ENCODE data around the gene MTHFD1. TPM values are rescaled to one million over a fixed set of nuclear protein-coding genes. Genes with fewer than 3 reads are reported as not detected.

Gene MTHFD1
- polyA plus RNA-seq, 2 of the 4 experiments (the other 2 are of a cell fraction): 105 to 159 TPM

- FAIRE-seq (no peak), DNase-seq (ENCODE audit: low read depth in 1 of 2, low spot score in 1 of 2) (peak in 1 of 2 experiments; percentile 23), ATAC-seq (no peak)
- Histone ChIP-seq H3K4me2 (peak overlapping the region; percentile 87), H3K4me1 (peaks cover 48% of the 10 kb centered on the region), H3K4me3 (peak overlapping the region; percentile 76), H3K27ac (peak overlapping the region; percentile 96 to 97), H3K9me3 (no peaks in the 10 kb centered on the region)
- TF ChIP-seq USF2 (IDR thresholded peaks at IDR 0.05) (no peak), FOSL2 (IDR thresholded peaks at IDR 0.05) (no peak), FOSL2 (CRISPR knock-in tag; IDR thresholded peaks at IDR 0.05) (no peak), RFX5 (IDR thresholded peaks at IDR 0.05) (no peak), E2F6 (IDR thresholded peaks at IDR 0.05; ENCODE audit: borderline replicate concordance, low read depth) (no peak), BCL3 (IDR thresholded peaks at IDR 0.05) (no peak), ELK1 (IDR thresholded peaks at IDR 0.05; ENCODE audit: low read depth, low read length) (no peak), FOSB (CRISPR knock-in tag; IDR thresholded peaks at IDR 0.05) (no peak), EHMT2 (IDR thresholded peaks at IDR 0.05; ENCODE audit: low read depth) (no peak)
- WGBS (ENCODE audit: missing lambda C conversion rate): 2% methylated on average over 18 of the region's 29 CpGs
- POLR2A ChIA-PET: interaction anchor here (3.1 kb wide), 1 partner anchor 38 kb away, joined by 42 read pairs; the partner anchor contains the start of gene HSPA2
- CTCF ChIA-PET: interaction anchor here (0.8 to 2.4 kb wide), 5 partner anchors 24 to 133 kb away, joined by 3 to 10 read pairs (median 3); partner anchors contain the start of gene HSPA2
Observed at GRCh38 chr14:64502887-64503433, 114.8 kb downstream of the MTHFD1 start.

GRCh38 chr14:64503434-64504309 is 115.5 kb downstream of the MTHFD1 start, which contains the start of gene ZBTB25:
Gene ZBTB25, minus strand, starts transcription at chr14:64503838. Its CDS starts 13,305 bp downstream, at chr14:64490533.
- Histone ChIP-seq H3K27ac (peak within 1 kb of the TSS; percentile 96 to 97), H3K4me1 (peaks cover 55% of the 10 kb centered on the region), H3K4me2 (peak within 1 kb of the TSS; percentile 87), H3K4me3 (peak within 1 kb of the TSS; percentile 76), H3K9me3 (no peaks in the 10 kb centered on the region)
- FAIRE-seq: no peak
- POLR2A ChIA-PET: interaction anchor here (0.6 to 3.1 kb wide), 11 partner anchors 12 to 401 kb away, joined by 3 to 42 read pairs (median 4); partner anchors contain the start of genes HSPA2 and MTHFD1
- WGBS (ENCODE audit: missing lambda C conversion rate): 2% methylated on average over 24 of the region's 87 CpGs
- peak; percentile 80 to 94 for DNase-seq (ENCODE audit: low read depth in 1 of 2, low spot score in 1 of 2)
- ATAC-seq: peak; percentile 68 to 81
- CTCF ChIA-PET: interaction anchor here (0.8 to 2.4 kb wide), 6 partner anchors 25 to 162 kb away, joined by 3 to 10 read pairs (median 3); partner anchors contain the start of gene HSPA2
- TF ChIP-seq MAFK (IDR thresholded peaks at IDR 0.05; ENCODE audit: partially characterized antibody): no peak
- peak; percentile 13; the same call in 1 of the 2 replicates for TF ChIP-seq TP53 (CRISPR knock-in tag; IDR thresholded peaks at IDR 0.05)
- no peak for TF ChIP-seq HOXB5 (CRISPR knock-in tag; IDR thresholded peaks at IDR 0.05)
- no peak for TF ChIP-seq CBX8 (IDR thresholded peaks at IDR 0.05)
- TF ChIP-seq FOSL2 (IDR thresholded peaks at IDR 0.05): no peak
- peak; percentile 65 for TF ChIP-seq FOSL2 (CRISPR knock-in tag; IDR thresholded peaks at IDR 0.05)
- TF ChIP-seq MAX (IDR thresholded peaks at IDR 0.05): peak; percentile 87
- TF ChIP-seq HMGXB4 (CRISPR knock-in tag; IDR thresholded peaks at IDR 0.05; ENCODE audit: borderline replicate concordance): no peak
- TF ChIP-seq RFX5 (IDR thresholded peaks at IDR 0.05): no peak
- no peak for TF ChIP-seq SREBF2 (IDR thresholded peaks at IDR 0.05)
- TF ChIP-seq FOXS1 (CRISPR knock-in tag; IDR thresholded peaks at IDR 0.05): no peak
- TF ChIP-seq NFE2L2 (conservative IDR thresholded peaks at IDR 0.05; ENCODE audit: low read length): no peak
- no peak for TF ChIP-seq CTCF (IDR thresholded peaks at IDR 0.05)
- TF ChIP-seq CEBPB (IDR thresholded peaks at IDR 0.05): no peak
- no peak for TF ChIP-seq ZFP36 (IDR thresholded peaks at IDR 0.05; ENCODE audit: borderline replicate concordance, partially characterized antibody)
- no peak for TF ChIP-seq ESRRA (IDR thresholded peaks at IDR 0.05; ENCODE audit: borderline replicate concordance, low read length)
- no peak for TF ChIP-seq HEYL (CRISPR knock-in tag; IDR thresholded peaks at IDR 0.05)
- no peak for TF ChIP-seq ATOH8 (CRISPR knock-in tag; IDR thresholded peaks at IDR 0.05; ENCODE audit: low read depth)

Measured in A549 (cell line).